Natural killer cell treated with Interleukin-12 subunit alpha and Interleukin-12 subunit beta and Interleukin-15 and Interleukin-18, amount 100 ng/mL, for 72 hours (primary cell): ENCODE measurements around the gene DCANP1. TPM values are rescaled to one million over a fixed set of nuclear protein-coding genes. Genes with fewer than 3 reads are reported as not detected.

ENCODE experiments used
- ATAC-seq, 2 donors: fragments of 150-1000 bp; cut with Tn5 transposase in 1 of 2; sonication (Bioruptor Pico), chemical (Tn5 transposase) in 1 of 2; 2 replicates each; pipeline ENCODE4 v1.10.0; 2021
- DNase-seq: peaks from one replicate; pipeline ENCODE4 v3.0.0; 2022; ENCODE audit warnings: low spot score
- H3K27ac Mint-ChIP-seq, 2 donors: 1 replicate in 1 of 2; 2 replicates in 1 of 2; pipeline ENCODE4 v1.8.0; 2022; ENCODE audit warnings: mixed read lengths in 2 of 2, mild to moderate bottlenecking in 1 of 2, moderate library complexity in 1 of 2
- H3K27me3 Mint-ChIP-seq, 2 donors: 1 replicate in 1 of 2; 2 replicates in 1 of 2; pipeline ENCODE4 v1.8.0; 2022; ENCODE audit warnings: mixed read lengths in 2 of 2
- H3K36me3 Mint-ChIP-seq: one replicate; pipeline ENCODE4 v1.8.0; 2022; ENCODE audit warnings: mixed read lengths
- H3K4me1 Mint-ChIP-seq, 2 donors: 1 replicate in 1 of 2; 2 replicates in 1 of 2; pipeline ENCODE4 v1.8.0; 2022; ENCODE audit warnings: low read depth in 2 of 2, mixed read lengths in 2 of 2, mild to moderate bottlenecking in 1 of 2
- H3K4me3 Mint-ChIP-seq: one replicate; pipeline ENCODE4 v1.8.0; 2022; ENCODE audit warnings: mixed read lengths
- H3K9me3 Mint-ChIP-seq: 2 replicates; pipeline ENCODE4 v1.8.0; 2022; ENCODE audit warnings: mixed read lengths
- total RNA-seq, 2 donors: library from RNA; stranded (reverse); gene quantifications; one replicate each; pipeline ENCODE4 v1.2.3, GENCODE V29; 2022

Gene DCANP1
- total RNA-seq, 2 donors from 2014 or later, result not detected

GRCh38 chr5:135456238-135457099 is 9.3 kb upstream of the DCANP1 start:
- Mint-ChIP-seq H3K9me3 (no peaks in the 10 kb centered on the region), H3K27ac (no peak overlapping the region), H3K4me3 (no peak overlapping the region), H3K36me3 (no peaks in the 10 kb centered on the region), H3K27me3 (peaks cover 8 to 19% of the 10 kb centered on the region in 2 donors), H3K4me1 (no peaks in the 10 kb centered on the region)
- DNase-seq (no peak), ATAC-seq (peak in 1 of 2 donors; percentile 11)

DNA sequence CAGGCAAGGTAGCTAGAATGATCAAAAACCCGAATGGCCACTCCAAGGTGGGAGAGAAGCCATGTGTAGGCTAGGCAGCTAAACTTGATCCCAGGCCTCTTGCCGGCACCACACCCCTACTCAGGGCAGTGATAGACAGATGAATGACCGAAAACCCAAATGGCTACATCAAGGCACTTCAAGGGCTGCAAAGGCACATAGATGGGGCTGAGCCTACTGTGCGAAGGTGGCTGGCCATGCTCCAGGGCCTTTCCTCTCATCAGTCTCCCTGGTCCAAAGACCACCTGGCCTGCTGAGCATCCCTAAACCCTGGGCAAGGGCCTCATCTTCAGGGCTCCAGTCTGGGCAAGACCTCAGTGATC is 8.7 kb upstream of the DCANP1 start:
- peak in 1 of 2 donors; percentile 21 for ATAC-seq
- Mint-ChIP-seq H3K4me1 (no peaks in the 10 kb centered on the region), H3K36me3 (no peaks in the 10 kb centered on the region), H3K9me3 (no peaks in the 10 kb centered on the region), H3K27ac (no peak overlapping the region), H3K4me3 (no peak overlapping the region), H3K27me3 (peaks cover 11 to 16% of the 10 kb centered on the region in 2 donors)
- DNase-seq, result no peak

- H3K4me3 Mint-ChIP-seq, result no peak overlapping the region
- no peak overlapping the region for H3K27ac Mint-ChIP-seq
- DNase-seq (no peak), ATAC-seq (no peak)
- no peaks in the 10 kb centered on the region for H3K36me3 Mint-ChIP-seq
- peaks cover 12 to 14% of the 10 kb centered on the region in 2 donors for H3K27me3 Mint-ChIP-seq
- H3K9me3 Mint-ChIP-seq, result no peaks in the 10 kb centered on the region
- no peaks in the 10 kb centered on the region for H3K4me1 Mint-ChIP-seq
These were observed 7.8 kb upstream of the DCANP1 start for GRCh38 chr5:135454946-135455345.

- Mint-ChIP-seq H3K27me3 (peaks cover 12 to 14% of the 10 kb centered on the region in 2 donors), H3K9me3 (no peaks in the 10 kb centered on the region), H3K4me1 (no peaks in the 10 kb centered on the region), H3K27ac (no peak overlapping the region), H3K4me3 (no peak overlapping the region), H3K36me3 (no peaks in the 10 kb centered on the region)
- ATAC-seq, result no peak
- no peak for DNase-seq
These were observed 6.5 kb upstream of the DCANP1 start for GRCh38 chr5:135453613-135454012.

DNA sequence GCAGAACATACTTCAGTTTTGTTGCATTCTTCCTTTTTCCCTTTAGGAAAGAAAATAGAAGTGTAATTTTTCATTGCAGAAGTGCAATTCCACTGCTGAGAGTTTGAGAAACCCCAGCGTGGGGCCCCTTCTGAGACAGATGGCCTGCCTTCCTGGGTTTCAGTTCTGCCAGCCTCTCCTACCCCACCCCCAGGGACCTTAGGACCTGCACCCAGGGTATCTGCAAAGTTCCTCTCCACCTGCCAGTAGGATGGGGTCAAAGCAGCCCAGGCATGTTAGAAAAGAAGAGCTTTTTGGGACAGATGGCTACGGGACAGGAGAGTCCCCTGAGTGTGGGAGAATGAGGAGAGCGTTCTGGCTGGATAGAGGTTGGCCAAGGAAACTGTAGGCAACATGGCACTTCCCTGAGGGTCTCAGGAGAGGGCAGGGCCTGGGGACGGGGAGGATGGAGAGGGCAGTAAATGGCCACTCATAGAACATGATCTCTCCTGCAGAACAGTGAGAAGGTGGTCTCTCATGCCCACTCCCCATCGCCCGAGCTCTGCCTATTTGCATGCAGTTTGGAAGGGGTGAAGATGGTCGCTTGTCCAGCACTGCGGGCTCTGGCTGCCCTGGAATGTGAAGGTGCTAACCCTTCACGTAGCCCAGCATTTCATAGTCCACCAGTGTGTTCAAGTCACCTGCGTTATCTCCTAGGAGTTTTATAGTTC is 5.3 kb upstream of the DCANP1 start, which contains the start of gene TIFAB:
TIFAB (minus strand) TSS at position 31 of the 710 bp plus-strand sequence. CDS start 2,412 bp downstream, outside the sequence.
- no peak for DNase-seq

GRCh38 chr5:135451581-135452320 is 4.6 kb upstream of the DCANP1 start:
- ATAC-seq (no peak), DNase-seq (no peak)
- no peak overlapping the region for H3K4me3 Mint-ChIP-seq
- peaks cover 12 to 14% of the 10 kb centered on the region in 2 donors for H3K27me3 Mint-ChIP-seq
- no peaks in the 10 kb centered on the region for H3K4me1 Mint-ChIP-seq
- H3K27ac Mint-ChIP-seq, result no peak overlapping the region
- no peaks in the 10 kb centered on the region for H3K9me3 Mint-ChIP-seq
- no peaks in the 10 kb centered on the region for H3K36me3 Mint-ChIP-seq

More for the DNA sequence above, 5.3 kb upstream of the DCANP1 start, which contains the start of gene TIFAB:
- no peaks in the 10 kb centered on the region for H3K36me3 Mint-ChIP-seq
- no peak within 1 kb of the TSS for H3K4me3 Mint-ChIP-seq
- no peak within 1 kb of the TSS for H3K27ac Mint-ChIP-seq
- H3K4me1 Mint-ChIP-seq, result no peaks in the 10 kb centered on the region
- peak in 1 of 2 donors; percentile 2 for ATAC-seq
- peaks cover 12 to 14% of the 10 kb centered on the region in 2 donors for H3K27me3 Mint-ChIP-seq
- no peaks in the 10 kb centered on the region for H3K9me3 Mint-ChIP-seq

DNA sequence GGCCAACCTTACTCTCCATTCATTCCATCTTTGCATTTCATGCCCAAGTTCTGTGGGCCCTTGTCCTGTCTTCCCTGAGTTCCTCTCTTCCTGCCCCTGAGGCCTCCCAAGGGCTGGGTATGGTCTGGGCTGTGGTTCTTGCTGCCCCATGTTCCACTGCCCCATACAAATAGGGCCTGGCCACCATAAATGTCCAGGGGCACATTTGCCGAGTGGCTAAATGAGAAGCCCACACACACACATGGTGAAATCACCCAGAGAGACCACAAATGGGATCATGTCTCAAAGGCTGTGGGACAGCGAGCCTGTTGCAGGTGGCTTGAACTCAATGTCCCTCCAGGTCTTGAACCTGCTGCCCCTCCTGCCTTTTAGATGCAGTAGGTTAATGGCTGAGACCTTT is 3.8 kb upstream of the DCANP1 start:
- ATAC-seq (no peak), DNase-seq (no peak)
- no peaks in the 10 kb centered on the region for H3K9me3 Mint-ChIP-seq
- no peak overlapping the region for H3K27ac Mint-ChIP-seq
- no peak overlapping the region for H3K4me3 Mint-ChIP-seq
- H3K27me3 Mint-ChIP-seq, result peaks cover 7 to 14% of the 10 kb centered on the region in 2 donors
- no peaks in the 10 kb centered on the region for H3K4me1 Mint-ChIP-seq
- H3K36me3 Mint-ChIP-seq, result no peaks in the 10 kb centered on the region

DNA sequence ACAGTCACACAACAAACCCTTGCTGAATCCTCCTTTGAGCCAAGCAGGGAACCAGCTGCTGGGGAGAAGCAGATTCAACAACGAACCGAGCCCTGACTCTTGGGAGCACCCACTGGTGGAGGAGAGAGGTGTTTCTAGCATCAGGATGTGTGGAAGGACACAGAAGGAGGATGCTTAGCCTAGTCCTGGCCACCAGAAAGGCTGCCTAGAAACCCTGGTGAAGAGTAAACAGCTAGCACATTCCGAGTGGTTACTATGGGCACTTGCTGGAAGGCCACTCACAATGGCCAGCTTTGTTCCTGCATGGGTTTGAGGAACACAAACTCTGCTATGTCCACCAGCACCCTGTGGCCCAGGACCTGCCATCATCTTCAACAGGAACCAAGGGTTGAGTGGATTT is 3.2 kb upstream of the DCANP1 start:
- no peak for ATAC-seq
- DNase-seq, result no peak
- Mint-ChIP-seq H3K27ac (no peak overlapping the region), H3K9me3 (no peaks in the 10 kb centered on the region), H3K27me3 (peaks cover 7 to 14% of the 10 kb centered on the region in 2 donors), H3K4me3 (no peak overlapping the region), H3K36me3 (no peaks in the 10 kb centered on the region), H3K4me1 (no peaks in the 10 kb centered on the region)

DNA sequence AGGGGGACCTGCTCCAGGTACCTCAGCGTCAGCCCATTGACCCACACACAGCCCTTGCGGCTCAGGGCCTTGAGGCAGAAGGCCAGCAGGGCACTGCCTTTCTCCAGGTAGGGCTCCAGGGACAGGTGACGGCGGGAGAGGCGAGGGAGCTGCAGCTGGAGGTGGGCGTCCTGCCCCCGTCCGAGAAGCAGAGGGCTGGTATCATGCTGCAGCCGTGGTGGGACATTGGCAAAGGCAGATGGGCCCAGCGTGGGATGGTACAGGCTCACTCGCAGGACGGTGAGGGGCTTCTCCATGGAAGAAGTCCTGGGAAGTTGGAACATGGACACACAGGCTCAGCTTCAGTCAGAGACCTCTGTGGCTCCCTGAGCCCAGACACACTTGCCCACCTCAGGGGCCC is 2.5 kb upstream of the DCANP1 start:
- DNase-seq, result no peak
- Mint-ChIP-seq H3K27ac (no peak overlapping the region), H3K4me1 (peaks cover 0 to 2% of the 10 kb centered on the region in 2 donors), H3K4me3 (no peak overlapping the region), H3K27me3 (peaks cover 5 to 14% of the 10 kb centered on the region in 2 donors), H3K9me3 (no peaks in the 10 kb centered on the region), H3K36me3 (no peaks in the 10 kb centered on the region)
- peak in 1 of 2 donors; percentile 5 for ATAC-seq

- no peaks in the 10 kb centered on the region for H3K36me3 Mint-ChIP-seq
- H3K4me3 Mint-ChIP-seq, result no peak overlapping the region
- ATAC-seq (no peak), DNase-seq (no peak)
- peaks cover 6 to 8% of the 10 kb centered on the region in 2 donors for H3K4me1 Mint-ChIP-seq
- H3K27ac Mint-ChIP-seq, result no peak overlapping the region
- peaks cover 9 to 14% of the 10 kb centered on the region in 2 donors for H3K27me3 Mint-ChIP-seq
- H3K9me3 Mint-ChIP-seq, result no peaks in the 10 kb centered on the region
These were observed 1.8 kb upstream of the DCANP1 start for GRCh38 chr5:135448791-135449507.

DNA sequence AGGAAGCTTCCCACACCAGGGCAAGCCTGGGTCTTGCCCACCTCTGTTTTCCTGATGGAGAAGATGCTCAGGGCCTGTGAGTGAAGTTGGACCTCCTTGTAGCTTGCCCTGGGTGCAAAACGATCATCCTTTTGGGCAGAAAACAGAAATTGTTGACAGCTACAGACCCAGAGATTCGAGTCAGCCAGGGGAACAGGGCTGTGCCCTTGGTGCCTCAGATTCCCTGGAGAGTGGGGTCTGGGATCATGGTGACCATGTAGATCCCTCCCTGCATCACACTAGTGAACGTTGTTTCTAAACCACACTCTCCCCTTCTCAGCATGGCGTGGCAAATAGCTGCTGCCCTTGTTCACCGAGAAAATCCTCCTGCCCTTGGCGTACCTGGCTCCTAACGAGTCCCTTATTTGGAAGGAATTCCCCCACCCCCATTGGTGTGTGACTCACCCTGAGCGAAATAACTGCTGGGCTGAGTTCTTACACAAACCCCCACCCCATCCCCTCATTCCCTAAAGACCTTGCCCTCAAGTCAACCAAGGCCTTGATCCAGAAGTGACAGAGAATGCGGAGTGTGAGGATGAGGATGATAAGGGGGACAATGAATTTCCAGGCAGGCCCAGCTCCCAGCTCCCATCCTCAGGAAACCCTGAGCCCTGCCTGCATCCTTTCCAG is 1.1 kb upstream of the DCANP1 start:
- Mint-ChIP-seq H3K4me3 (no peak overlapping the region), H3K9me3 (no peaks in the 10 kb centered on the region), H3K4me1 (peaks cover 6 to 8% of the 10 kb centered on the region in 2 donors), H3K27ac (no peak overlapping the region), H3K36me3 (no peaks in the 10 kb centered on the region), H3K27me3 (peaks cover 8 to 12% of the 10 kb centered on the region in 2 donors)
- no peak for DNase-seq
- ATAC-seq, result no peak

- H3K9me3 Mint-ChIP-seq, result no peaks in the 10 kb centered on the region
- H3K36me3 Mint-ChIP-seq, result no peaks in the 10 kb centered on the region
- H3K27me3 Mint-ChIP-seq, result peaks cover 5 to 7% of the 10 kb centered on the region in 2 donors
- no peak overlapping the region for H3K27ac Mint-ChIP-seq
- DNase-seq (no peak), ATAC-seq (no peak)
- peaks cover 6 to 8% of the 10 kb centered on the region in 2 donors for H3K4me1 Mint-ChIP-seq
- H3K4me3 Mint-ChIP-seq, result no peak overlapping the region
These were observed 533 bp downstream of the DCANP1 start for GRCh38 chr5:135446615-135447014.

- Mint-ChIP-seq H3K4me1 (peaks cover 6 to 8% of the 10 kb centered on the region in 2 donors), H3K27me3 (peaks cover 5 to 7% of the 10 kb centered on the region in 2 donors), H3K27ac (no peak overlapping the region), H3K4me3 (no peak overlapping the region), H3K36me3 (no peaks in the 10 kb centered on the region), H3K9me3 (no peaks in the 10 kb centered on the region)
- no peak for ATAC-seq
- no peak for DNase-seq
These were observed 942 bp downstream of the DCANP1 start for GRCh38 chr5:135446206-135446605.
